Measurements from ENCODE around the gene THRSP. TPM values are rescaled to one million over a fixed set of nuclear protein-coding genes. Genes with fewer than 3 reads are reported as not detected.

The THRSP gene
- total and polyA plus RNA-seq, 2 of the 8 experiments (the other 6 are each of a cell fraction or from before 2014, with no cell fraction given) = 0.11 TPM; not detected in 1

- H3K18ac ChIP-seq (ENCODE audit: extremely low read depth, low read length) = no peak overlapping the region
- no peaks in the 10 kb centered on the region for H3K79me2 ChIP-seq (ENCODE audit: control insufficient read depth in 1 of 2, insufficient read depth in 2 of 2, low read length in 2 of 2)
- no peak overlapping the region for H3K23ac ChIP-seq (ENCODE audit: insufficient read length)
- H3K4ac ChIP-seq (replicated peaks; ENCODE audit: insufficient read length, low read depth, low read length) = no peak overlapping the region
- H3K23me2 ChIP-seq (ENCODE audit: low read depth, low read length) = no peaks in the 10 kb centered on the region
- H4K8ac ChIP-seq (ENCODE audit: extremely low read depth, insufficient read depth, low read length) = no peak overlapping the region
- TF ChIP-seq CTBP2 (IDR thresholded peaks at IDR 0.05; ENCODE audit: borderline replicate concordance, insufficient read depth, insufficient read length, low read length) (no peak), SP2 (IDR thresholded peaks at IDR 0.05; ENCODE audit: low read length) (no peak), TAF1 (IDR thresholded peaks at IDR 0.05; ENCODE audit: low read depth, low read length) (no peak), CEBPB (IDR thresholded peaks at IDR 0.05; ENCODE audit: low read depth, low read length) (no peak), NANOG (IDR thresholded peaks at IDR 0.05; ENCODE audit: insufficient read depth, low read depth, low read length, poor library complexity, severe bottlenecking) (no peak), RBBP5 (IDR thresholded peaks at IDR 0.05; ENCODE audit: borderline replicate concordance, low read depth, low read length) (no peak), CHD2 (IDR thresholded peaks at IDR 0.05; ENCODE audit: low read length) (no peak), HDAC6 (IDR thresholded peaks at IDR 0.05; ENCODE audit: low read depth, low read length) (no peak), KDM1A (IDR thresholded peaks at IDR 0.05; ENCODE audit: borderline replicate concordance, low read length) (no peak), EZH2 (IDR thresholded peaks at IDR 0.05; ENCODE audit: low read depth, low read length, severe bottlenecking) (no peak)
- no peak overlapping the region for H3K14ac ChIP-seq (ENCODE audit: insufficient read length)
- no peak overlapping the region for H4K5ac ChIP-seq (ENCODE audit: insufficient read length, low read depth, low read length)
- H2AFZ ChIP-seq (ENCODE audit: low read length) = no peak overlapping the region
- no peaks in the 10 kb centered on the region for H3K36me3 ChIP-seq (ENCODE audit: control insufficient read depth in 2 of 4, insufficient read depth in 4 of 4, low read length in 3 of 4)
- no peaks in the 10 kb centered on the region for H3K27me3 ChIP-seq (replicated peaks in 1 of 4; ENCODE audit: control insufficient read depth in 3 of 4, extremely low read depth in 1 of 4, insufficient read depth in 3 of 4, low read length in 3 of 4)
- CTCF ChIA-PET (ENCODE audit: partially characterized antibody) = interaction anchor here (1.2 to 1.5 kb wide), 2 partner anchors 21 to 38 kb away, joined by 3 read pairs; no protein-coding TSS in a partner anchor
- no peak overlapping the region for H3K9ac ChIP-seq (replicated peaks in 1 of 4; ENCODE audit: extremely low read depth in 1 of 4, low read depth in 3 of 4, low read length in 3 of 4)
- FAIRE-seq (no peak), DNase-seq (ENCODE audit: low read depth in 1 of 2, low spot score in 2 of 2) (no peak)
- WGBS, 2 experiments (ENCODE audit: extremely low coverage in 1 of 2, insufficient coverage in 1 of 2, insufficient read length in 1 of 2, insufficient replicate concordance in 2 of 2, low coverage in 1 of 2, low lambda C conversion rate in 2 of 2, missing lambda C conversion rate in 1 of 2) = 92% methylated on average over 4 of the region's 4 CpGs; no CpG with 5 or more reads in 1 of the 2 experiments
- no peak overlapping the region for H2BK20ac ChIP-seq (ENCODE audit: low read length)
- H3K4me2 ChIP-seq (ENCODE audit: insufficient read depth in 1 of 2, low read depth in 2 of 2, low read length in 2 of 2) = no peak overlapping the region
- H2BK15ac ChIP-seq (ENCODE audit: low read length) = no peak overlapping the region
- no peak overlapping the region for H3K56ac ChIP-seq (replicated peaks; ENCODE audit: insufficient read length, low read depth, low read length)
- no peaks in the 10 kb centered on the region for H4K20me1 ChIP-seq (replicated peaks in 1 of 2; ENCODE audit: control insufficient read depth in 1 of 2, insufficient read depth in 2 of 2, low read length in 2 of 2)
- H3K79me1 ChIP-seq (ENCODE audit: low read depth, low read length) = no peaks in the 10 kb centered on the region
- H2AK5ac ChIP-seq (ENCODE audit: low read depth, low read length) = no peak overlapping the region
- POLR2A ChIA-PET (ENCODE audit: partially characterized antibody) = interaction anchor here (0.6 to 2.5 kb wide), 2 partner anchors 10 kb away, joined by 3 to 6 read pairs; no protein-coding TSS in a partner anchor
- no peak overlapping the region for H3K4me3 ChIP-seq (ENCODE audit: extremely low read depth in 1 of 4, insufficient read depth in 2 of 4, low read depth in 3 of 4, low read length in 4 of 4)
- H3K27ac ChIP-seq (ENCODE audit: low read depth, low read length) = no peak overlapping the region
- H2BK120ac ChIP-seq (replicated peaks; ENCODE audit: low read depth, low read length) = no peak overlapping the region
- H2BK12ac ChIP-seq (ENCODE audit: low read depth, low read length) = no peak overlapping the region
- no peak overlapping the region for H2BK5ac ChIP-seq (ENCODE audit: low read depth, low read length)
- H3K9me3 ChIP-seq (ENCODE audit: insufficient read depth in 2 of 2, low read depth in 1 of 2, low read length in 1 of 2) = no peaks in the 10 kb centered on the region
- H3K4me1 ChIP-seq (replicated peaks in 1 of 4; ENCODE audit: control insufficient read depth in 3 of 4, insufficient read depth in 4 of 4, low read length in 3 of 4) = no peaks in the 10 kb centered on the region
- no peak overlapping the region for H4K91ac ChIP-seq (replicated peaks; ENCODE audit: insufficient read length, low read length)
Observed at GRCh38 chr11:78061921-78062311, 1.7 kb upstream of the THRSP start.
